HepG2 (cell line): ENCODE data around the gene AKAP3. TPM values are rescaled to one million over a fixed set of nuclear protein-coding genes. Genes with fewer than 3 reads are reported as not detected.

Source experiments
- ATAC-seq: fragments of 200-7000 bp; cut with Tn5 transposase; 3 replicates; pipeline ENCODE4 v1.9.1; 2020; ENCODE audit warnings: mild to moderate bottlenecking, moderate library complexity
- BruUV-seq: library from RNA; stranded (reverse); fragments of 400-500 nt; replicated peaks from 2 replicates; lab custom pipeline; 2021; lab: Mats Ljungman, UMichigan
- CTCF ChIA-PET: fragments of 300-600 bp; formaldehyde crosslinking; extraction: SDS; loops from one replicate; lab custom pipeline; 2021; ENCODE audit warnings: low total read pairs, inconsistent platforms, low intra/inter-chr PET ratio; lab: Yijun Ruan, JAX
- POLR2A ChIA-PET: fragments of 350-600 bp; sonication (Branson Sonifier 250); formaldehyde crosslinking; loops from one replicate; lab custom pipeline; 2020; ENCODE audit warnings: antibody characterized with exemption, inconsistent platforms; lab: Yijun Ruan, JAX
- DNase-seq: peaks from one replicate; pipeline ENCODE4 v3.0.0-alpha.2; 2015; ENCODE audit warnings: low spot score
- FAIRE-seq: peaks from 3 replicates; lab custom pipeline; 2011; peaks lifted over from hg19 to GRCh38; lab: Jason Lieb, UNC
- H2AFZ ChIP-seq: one replicate; pipeline ENCODE4 v1.6.1; 2011; ENCODE audit warnings: low read length, inconsistent platforms
- H3K27ac ChIP-seq: fragments of 300-600 bp; 3 replicates; pipeline ENCODE4 v1.8.0; 2011; ENCODE audit warnings: mixed run types, mild to moderate bottlenecking, mixed read lengths, low read length, inconsistent platforms; ENCODE audit not compliant: insufficient read depth; ENCODE audit errors: extremely low read length
- H3K27me3 ChIP-seq, 2 experiments: fragments of 200-600 bp in 1 of 2; 2 replicates in 1 of 2; 3 replicates in 1 of 2; pipeline versions ENCODE4 v1.6.0 to v1.8.0; 2011; ENCODE audit warnings: low read length in 2 of 2, mild to moderate bottlenecking in 2 of 2, moderate library complexity in 2 of 2, inconsistent platforms in 1 of 2; ENCODE audit not compliant: insufficient read depth in 2 of 2, control insufficient read depth in 1 of 2
- H3K36me3 ChIP-seq, 2 experiments: fragments of 200-600 bp in 1 of 2; replicated peaks in 1 of 2; 2 replicates in 1 of 2; 3 replicates in 1 of 2; pipeline versions ENCODE4 v1.5.1 to v1.8.0; 2011; ENCODE audit warnings: low read length in 2 of 2, inconsistent platforms in 1 of 2; ENCODE audit not compliant: insufficient read depth in 2 of 2, control insufficient read depth in 1 of 2
- H3K4me1 ChIP-seq: 2 replicates; pipeline ENCODE4 v1.5.1; 2012; ENCODE audit warnings: low read length, inconsistent platforms; ENCODE audit not compliant: insufficient read depth
- H3K4me2 ChIP-seq: 2 replicates; pipeline ENCODE4 v1.6.0; 2011; ENCODE audit warnings: low read depth, low read length, inconsistent platforms
- H3K4me3 ChIP-seq, 3 experiments: fragments of 200-600 bp in 1 of 3; sonication (generic), shearing (Covaris generic) in 1 of 3; replicated peaks in 1 of 3; 2 replicates each; pipeline ENCODE4 v1.5.1; 2011 to 2016; ENCODE audit warnings: low read length in 3 of 3, inconsistent platforms in 2 of 3, low read depth in 2 of 3, mild to moderate bottlenecking in 2 of 3, control low read depth in 1 of 3, mixed read lengths in 1 of 3; ENCODE audit not compliant: insufficient read depth in 1 of 3
- H3K79me2 ChIP-seq: one replicate; pipeline ENCODE4 v1.6.1; 2011; ENCODE audit warnings: low read length, inconsistent platforms; ENCODE audit not compliant: insufficient read depth
- H3K9ac ChIP-seq: 2 replicates; pipeline ENCODE4 v1.6.0; 2011; ENCODE audit warnings: mild to moderate bottlenecking, low read depth, low read length, inconsistent platforms; ENCODE audit not compliant: insufficient read depth
- H3K9me3 ChIP-seq: 2 replicates; pipeline ENCODE4 v1.5.1; 2012; ENCODE audit warnings: mild to moderate bottlenecking, low read length
- H4K20me1 ChIP-seq: 2 replicates; pipeline ENCODE4 v1.6.0; 2011; ENCODE audit warnings: inconsistent platforms, mild to moderate bottlenecking, low read length, moderate library complexity; ENCODE audit not compliant: insufficient read depth
- BRF2 ChIP-seq: sonication (generic); formaldehyde crosslinking; IDR thresholded peaks from 2 replicates; pipeline ENCODE4 v1.8.1; 2022; ENCODE audit warnings: mild to moderate bottlenecking, missing genetic modification reagents
- MBD4 ChIP-seq: IDR thresholded peaks from 2 replicates; pipeline ENCODE4 v1.6.1; 2012; ENCODE audit warnings: low read length, inconsistent platforms, borderline replicate concordance
- PHF21A ChIP-seq: sonication (generic); formaldehyde crosslinking; IDR thresholded peaks from 2 replicates; pipeline ENCODE4 v1.5.0; 2020; ENCODE audit warnings: mild to moderate bottlenecking, missing genetic modification reagents
- SP5 ChIP-seq: IDR thresholded peaks from 2 replicates; pipeline ENCODE4 v1.6.1; 2016; ENCODE audit warnings: low read depth, borderline replicate concordance
- SRY ChIP-seq: sonication (generic); formaldehyde crosslinking; IDR thresholded peaks from 2 replicates; pipeline ENCODE4 v1.8.0; 2022; ENCODE audit warnings: mild to moderate bottlenecking, missing genetic modification reagents
- SUZ12 ChIP-seq: fragments of 150-350 bp; IDR thresholded peaks from 2 replicates; pipeline ENCODE4 v1.6.1; 2014; ENCODE audit warnings: low read depth, low read length
- ZNF777 ChIP-seq: sonication (generic); formaldehyde crosslinking; IDR thresholded peaks from 2 replicates; pipeline ENCODE4 v1.4.0; 2020; ENCODE audit warnings: missing genetic modification reagents
- ZUFSP ChIP-seq: sonication (generic); formaldehyde crosslinking; IDR thresholded peaks from 2 replicates; pipeline ENCODE4 v1.9.0; 2021; ENCODE audit warnings: missing genetic modification reagents, mild to moderate bottlenecking, borderline replicate concordance
- WGBS: methylation state at CpG from one replicate; pipeline ENCODE4 v1.1.6; 2017; ENCODE audit warnings: low lambda C conversion rate; 5-methylcytosine and 5-hydroxymethylcytosine counted together
- in situ Hi-C: cut with HindIII; loops from 2 replicates; pipeline ENCODE4 v1.10.0; 2017; ENCODE audit warnings: low pct_unique_long_range_greater_than_20kb; ENCODE audit not compliant: extremely low pct_ligation_motif_present
- intact Hi-C: fragments of 100-400 bp; cut with micrococcal nuclease; formaldehyde crosslinking; loops from one replicate; pipeline ENCODE4 v1.10.0; 2022; ENCODE audit not compliant: unreplicated experiment
- polyA plus RNA-seq, 8 experiments: library from polyadenylated mRNA; depleted of rRNA in 3 of 8; stranded (reverse) in 7 of 8; unstranded in 1 of 8; fragments of >200 nt; fragmentation: Illumina TruSeq in 4 of 8; extraction: Trizol in 4 of 8; gene quantifications; 2 replicates each; pipeline versions ENCODE4 v1.2.1 to v1.2.3, GENCODE V29; 2011 to 2016; ENCODE audit warnings: low read depth in 4 of 8, missing spikeins in 1 of 8, mixed read lengths in 1 of 8; ENCODE audit not compliant: insufficient read depth in 1 of 8
- total RNA-seq, 5 experiments: library from RNA; depleted of rRNA; stranded (reverse); fragments of >200 nt; fragmentation: Illumina TruSeq; extraction: Trizol; gene quantifications; 2 replicates each; pipeline ENCODE4 v1.2.3, GENCODE V29; 2016; ENCODE audit warnings: low read depth in 1 of 5
- TF ChIP-seq, protein P1 (sequence below): sonication (generic); formaldehyde crosslinking; IDR thresholded peaks from 2 replicates; pipeline ENCODE4 v1.8.1; 2023; ENCODE audit warnings: missing genetic modification reagents, mild to moderate bottlenecking, borderline replicate concordance

AKAP3 gene
- total and polyA plus RNA-seq, 2 of the 13 experiments (the other 11 are each of a cell fraction or from before 2014, with no cell fraction given), result 0.22 to 0.49 TPM

- BruUV-seq, result no TSS peak
- intact Hi-C loops, result loop anchor here (10.0 kb wide), 1 partner anchor 151 kb away; no protein-coding TSS in a partner anchor
- FAIRE-seq, result no peak
Observed at GRCh38 chr12:4603421-4603820, 45.4 kb downstream of the AKAP3 start.

More at GRCh38 chr12:4603421-4603820, 45.4 kb downstream of the AKAP3 start:
- Histone ChIP-seq H3K9me3 (no peaks in the 10 kb centered on the region), H4K20me1 (no peaks in the 10 kb centered on the region), H3K27ac (no peak overlapping the region), H3K4me2 (no peak overlapping the region), H3K27me3 (peaks cover under 1 to 9% of the 10 kb centered on the region in 2 experiments; a peak in 2 of 5 replicates), H3K79me2 (peaks cover 2% of the 10 kb centered on the region), H3K36me3 (no peaks in the 10 kb centered on the region; a peak in 1 of 5 replicates), H3K4me1 (peaks cover 14% of the 10 kb centered on the region), H3K9ac (no peak overlapping the region), H2AFZ (no peak overlapping the region)
- ChIA-PET POLR2A (no interaction called here), CTCF (no interaction called here)
- ATAC-seq, result no peak
- DNase-seq, result no peak
- in situ Hi-C loops, result no loop called here
- TF ChIP-seq MBD4 (no peak), SP5 (CRISPR knock-in tag) (no peak), SRY (CRISPR knock-in tag) (no peak), BRF2 (no peak), ZNF777 (CRISPR knock-in tag) (no peak), PHF21A (no peak), SUZ12 (no peak), ZUFSP (CRISPR knock-in tag) (no peak)
- TF ChIP-seq, protein P1, sequence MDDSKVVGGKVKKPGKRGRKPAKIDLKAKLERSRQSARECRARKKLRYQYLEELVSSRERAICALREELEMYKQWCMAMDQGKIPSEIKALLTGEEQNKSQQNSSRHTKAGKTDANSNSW, result no peak
- TF ChIP-seq, all 625 proteins: peak for 0
- H3K4me3 ChIP-seq, result no peak overlapping the region
- WGBS, result 30% methylated on average over 7 of the region's 7 CpGs
